HCT116 (cell line): Measurements from ENCODE around the gene ABCA3. TPM values are rescaled to one million over a fixed set of nuclear protein-coding genes. Genes with fewer than 3 reads are reported as not detected.
A peak's percentile ranks its signal among the peaks of the same experiment; 100 is the strongest.

Source experiments
- ATAC-seq: fragments of 200-7000 bp; cut with Tn5 transposase; 2 replicates; pipeline ENCODE4 v1.9.1; 2020; ENCODE audit warnings: mild to moderate bottlenecking, moderate library complexity
- BruUV-seq: library from RNA; stranded (reverse); fragments of 400-500 nt; replicated peaks from 2 replicates; lab custom pipeline; 2021; lab: Mats Ljungman, UMichigan
- CTCF ChIA-PET: fragments of 300-600 bp; sonication (Branson Sonifier 250); formaldehyde crosslinking; loops from one replicate; lab custom pipeline; 2021; ENCODE audit warnings: antibody characterized with exemption; lab: Charles Lee
- POLR2A ChIA-PET: fragments of 300-600, 350-600 bp; sonication (Branson Sonifier 250); formaldehyde crosslinking; loops from one replicate; lab custom pipeline; 2021; ENCODE audit warnings: antibody characterized with exemption; lab: Charles Lee
- RAD21 ChIA-PET, 2 experiments: fragments of 300-600 bp; sonication (Branson Sonifier 250); formaldehyde crosslinking; loops; one replicate each; lab custom pipeline; 2023; ENCODE audit warnings: low total read pairs in 2 of 2; ENCODE audit not compliant: uncharacterized antibody in 2 of 2, unreplicated experiment in 2 of 2, low non-redundant PET in 1 of 2; lab: Charles Lee
- DNase-seq: peaks from one replicate; pipeline ENCODE4 v3.0.0-alpha.2; 2010; ENCODE audit warnings: low read depth, low spot score
- H2AFZ ChIP-seq: fragments of 200-600 bp; shearing (Covaris generic), sonication (generic); 2 replicates; pipeline ENCODE4 v1.6.1; 2017; ENCODE audit warnings: low read depth, mixed run types, mixed read lengths, antibody characterized with exemption, low read length; ENCODE audit not compliant: poor library complexity, severe bottlenecking
- H3K27ac ChIP-seq: 2 replicates; pipeline ENCODE4 v1.5.1; 2012; ENCODE audit warnings: low read depth, low read length
- H3K27me3 ChIP-seq: fragments of 200-600 bp; sonication (generic); 2 replicates; pipeline ENCODE4 v1.6.1; 2016; ENCODE audit warnings: mixed run types, low read length, mixed read lengths; ENCODE audit not compliant: insufficient read depth
- H3K36me3 ChIP-seq, 2 experiments: fragments of 200-500 bp in 1 of 2; fragments of 200-600 bp in 1 of 2; sonication (Bioruptor generic) in 1 of 2; sonication (generic) in 1 of 2; 2 replicates each; pipeline versions ENCODE4 v1.5.1 to v1.6.1; 2014 to 2016; ENCODE audit warnings: low read length in 2 of 2, inconsistent platforms in 1 of 2, mixed read lengths in 1 of 2, mixed run types in 1 of 2; ENCODE audit not compliant: insufficient read depth in 2 of 2, control insufficient read depth in 1 of 2
- H3K4me1 ChIP-seq, 2 experiments: fragments of 200-600 bp in 1 of 2; sonication (generic) in 1 of 2; 2 replicates each; pipeline versions ENCODE4 v1.5.1 to v1.6.1; 2012 to 2017; ENCODE audit warnings: low read length in 2 of 2, inconsistent platforms in 1 of 2, mild to moderate bottlenecking in 1 of 2, mixed read lengths in 1 of 2, mixed run types in 1 of 2, moderate library complexity in 1 of 2; ENCODE audit not compliant: insufficient read depth in 2 of 2, control insufficient read depth in 1 of 2
- H3K4me2 ChIP-seq: fragments of 200-600 bp; sonication (generic); 2 replicates; pipeline ENCODE4 v1.6.1; 2017; ENCODE audit warnings: mixed run types, low read length, mixed read lengths
- H3K4me3 ChIP-seq, 2 experiments: fragments of 200-600 bp in 1 of 2; sonication (generic) in 1 of 2; replicated peaks in 1 of 2; 2 replicates each; pipeline ENCODE4 v1.5.1; 2011 to 2016; ENCODE audit warnings: low read length in 2 of 2, control low read depth in 1 of 2, low read depth in 1 of 2, mild to moderate bottlenecking in 1 of 2, mixed read lengths in 1 of 2, mixed run types in 1 of 2
- H3K79me2 ChIP-seq: fragments of 200-600 bp; sonication (generic); 2 replicates; pipeline ENCODE4 v1.6.1; 2017; ENCODE audit warnings: mild to moderate bottlenecking, mixed run types, low read length, moderate library complexity, mixed read lengths; ENCODE audit not compliant: insufficient read depth
- H3K9ac ChIP-seq: fragments of 200-600 bp; sonication (generic); 2 replicates; pipeline ENCODE4 v1.6.1; 2016; ENCODE audit warnings: low read length, mixed read lengths
- H3K9me2 ChIP-seq: fragments of 200-600 bp; sonication (generic), shearing (Covaris generic); 2 replicates; pipeline ENCODE4 v1.6.1; 2017; ENCODE audit warnings: mixed run types, mild to moderate bottlenecking, moderate library complexity; ENCODE audit not compliant: insufficient read depth
- H3K9me3 ChIP-seq, 2 experiments: fragments of 200-500 bp in 1 of 2; fragments of 200-600 bp in 1 of 2; sonication (Bioruptor generic) in 1 of 2; sonication (generic) in 1 of 2; 2 replicates each; pipeline ENCODE4 v1.6.1; 2014 to 2017; ENCODE audit warnings: low read length in 2 of 2, mixed read lengths in 2 of 2, inconsistent platforms in 1 of 2, low read depth in 1 of 2, mild to moderate bottlenecking in 1 of 2, mixed run types in 1 of 2, moderate library complexity in 1 of 2; ENCODE audit not compliant: control insufficient read depth in 1 of 2, insufficient read depth in 1 of 2
- H4K20me1 ChIP-seq: fragments of 200-600 bp; sonication (generic), shearing (Covaris generic); 2 replicates; pipeline ENCODE4 v1.6.1; 2017; ENCODE audit warnings: mixed run types, mild to moderate bottlenecking, moderate library complexity; ENCODE audit not compliant: insufficient read depth
- ATF3 ChIP-seq: IDR thresholded peaks from 2 replicates; pipeline ENCODE4 v1.6.1; 2012
- CBX3 ChIP-seq: IDR thresholded peaks from 2 replicates; pipeline ENCODE4 v1.6.1; 2012; ENCODE audit warnings: low read depth
- CEBPB ChIP-seq: IDR thresholded peaks from 2 replicates; pipeline ENCODE4 v1.6.1; 2012; ENCODE audit warnings: low read depth
- EZH2 ChIP-seq: fragments of 200-600 bp; sonication (generic); IDR thresholded peaks from 2 replicates; pipeline ENCODE4 v1.6.1; 2017; ENCODE audit warnings: antibody characterized with exemption, mixed run types
- JUND ChIP-seq: IDR thresholded peaks from 2 replicates; pipeline ENCODE4 v1.6.1; 2012
- MAX ChIP-seq: IDR thresholded peaks from 2 replicates; pipeline ENCODE4 v1.6.1; 2012
- POLR2A ChIP-seq: IDR thresholded peaks from 2 replicates; pipeline ENCODE4 v1.7.0; 2011; ENCODE audit warnings: borderline replicate concordance; ENCODE audit not compliant: insufficient read depth, insufficient read length; ENCODE audit errors: extremely low read depth
- SIN3A ChIP-seq: IDR thresholded peaks from 2 replicates; pipeline ENCODE4 v1.6.1; 2012; ENCODE audit warnings: low read depth
- SRF ChIP-seq: IDR thresholded peaks from 2 replicates; pipeline ENCODE4 v1.6.1; 2012; ENCODE audit warnings: low read depth
- ZBTB33 ChIP-seq: IDR thresholded peaks from 2 replicates; pipeline ENCODE4 v1.6.1; 2011; ENCODE audit warnings: mild to moderate bottlenecking, low read length, moderate library complexity; ENCODE audit not compliant: insufficient replicate concordance; ENCODE audit errors: extremely low read depth
- intact Hi-C: fragments of 100-400 bp; cut with micrococcal nuclease; formaldehyde crosslinking; loops from 2 replicates; pipeline ENCODE4 v1.10.0; 2022
- total RNA-seq: library from RNA; stranded (reverse); gene quantifications from one replicate; pipeline ENCODE4 v1.2.1, GENCODE V29; 2021; ENCODE audit not compliant: unreplicated experiment

The ABCA3 gene
- total RNA-seq, 1 experiment from 2014 or later = 5.4 TPM

GRCh38 chr16:2374644-2375043, 34.1 kb upstream of the ABCA3 start:
- RAD21 ChIA-PET = no interaction called here
- no peaks in the 10 kb centered on the region for H3K79me2 ChIP-seq
- H3K27me3 ChIP-seq = no peaks in the 10 kb centered on the region
- TF ChIP-seq SRF = no peak
- TF ChIP-seq, all 23 proteins: peak for 0
- Histone ChIP-seq H3K9me2 (no peaks in the 10 kb centered on the region), H3K4me3 (no peak overlapping the region), H3K27ac (no peak overlapping the region), H3K9ac (no peak overlapping the region), H2AFZ (peak overlapping the region; percentile 25), H3K36me3 (no peaks in the 10 kb centered on the region), H3K9me3 (no peaks in the 10 kb centered on the region), H3K4me1 (peaks cover 5 to 13% of the 10 kb centered on the region in 2 experiments; a peak in 2 of 4 replicates), H4K20me1 (no peaks in the 10 kb centered on the region), H3K4me2 (no peak overlapping the region)
- intact Hi-C loops = no loop called here
- ATAC-seq = no peak
- no peak for DNase-seq
- CTCF ChIA-PET = no interaction called here
- BruUV-seq = no TSS peak
- POLR2A ChIA-PET = no interaction called here

- CTCF ChIA-PET = no interaction called here
- BruUV-seq = no TSS peak
- H3K4me1 ChIP-seq = peaks cover 5 to 13% of the 10 kb centered on the region in 2 experiments; a peak in 2 of 4 replicates
- TF ChIP-seq CBX3 (no peak), SRF (no peak), JUND (no peak)
- DNase-seq = no peak
- no peaks in the 10 kb centered on the region for H3K9me2 ChIP-seq
- H4K20me1 ChIP-seq = no peaks in the 10 kb centered on the region
- no peaks in the 10 kb centered on the region for H3K9me3 ChIP-seq
- no peak for ATAC-seq
- H3K27me3 ChIP-seq = no peaks in the 10 kb centered on the region
- intact Hi-C loops = no loop called here
- H3K79me2 ChIP-seq = no peaks in the 10 kb centered on the region
- no peak overlapping the region for H3K27ac ChIP-seq
- H3K9ac ChIP-seq = no peak overlapping the region
- no peak overlapping the region for H2AFZ ChIP-seq
- no peaks in the 10 kb centered on the region for H3K36me3 ChIP-seq
- POLR2A ChIA-PET = no interaction called here
- RAD21 ChIA-PET = no interaction called here
- H3K4me3 ChIP-seq = no peak overlapping the region
- H3K4me2 ChIP-seq = no peak overlapping the region
Measured at GRCh38 chr16:2373176-2373575, 32.6 kb upstream of the ABCA3 start.

GRCh38 chr16:2372684-2373083, 32.2 kb upstream of the ABCA3 start:
- Histone ChIP-seq H3K27ac (no peak overlapping the region), H2AFZ (no peak overlapping the region), H3K36me3 (no peaks in the 10 kb centered on the region), H3K9me2 (no peaks in the 10 kb centered on the region), H3K9ac (no peak overlapping the region), H3K4me2 (no peak overlapping the region), H3K9me3 (no peaks in the 10 kb centered on the region), H4K20me1 (no peaks in the 10 kb centered on the region), H3K4me1 (peaks cover 5 to 13% of the 10 kb centered on the region in 2 experiments; a peak in 2 of 4 replicates), H3K79me2 (no peaks in the 10 kb centered on the region), H3K4me3 (no peak overlapping the region), H3K27me3 (no peaks in the 10 kb centered on the region)
- DNase-seq (no peak), ATAC-seq (no peak)
- ChIA-PET POLR2A (no interaction called here), CTCF (no interaction called here), RAD21 (no interaction called here)
- BruUV-seq = no TSS peak
- intact Hi-C loops = no loop called here
- TF ChIP-seq MAX = no peak
- TF ChIP-seq ATF3 = no peak
- TF ChIP-seq POLR2A = no peak
- TF ChIP-seq SIN3A = no peak
- no peak for TF ChIP-seq CEBPB
- no peak for TF ChIP-seq EZH2
- no peak for TF ChIP-seq ZBTB33
